ENCODE data around the gene BRIP1. TPM values are rescaled to one million over a fixed set of nuclear protein-coding genes. Genes with fewer than 3 reads are reported as not detected.
"Not testable (repeated sequence)": the region's sequence is repeated elsewhere in the genome, so short reads cannot be mapped to it uniquely, and the experiment has no call there.

BRIP1 gene
- total RNA-seq, 2 experiments from 2014 or later, result 20.1 TPM

- not testable (repeated sequence) for H3K9me3 Mint-ChIP-seq; H3K27ac Mint-ChIP-seq; ATAC-seq (ENCODE audit: low read depth)
These were observed 190.1 kb downstream of the BRIP1 start for GRCh38 chr17:61673019-61673897.

GRCh38 chr17:61672140-61672539, 191.2 kb downstream of the BRIP1 start:
- ATAC-seq (ENCODE audit: low read depth), result no peak
- POLR2A ChIA-PET, result no interaction called here
- H3K4me3 Mint-ChIP-seq, result no peak overlapping the region
- H3K9me3 Mint-ChIP-seq, result peaks cover 1% of the 10 kb centered on the region
- H3K4me1 Mint-ChIP-seq, result no peaks in the 10 kb centered on the region
- DNase-seq, result no peak
- H3K36me3 Mint-ChIP-seq, result no peaks in the 10 kb centered on the region
- no peak overlapping the region for H3K27ac Mint-ChIP-seq
- peaks cover 9% of the 10 kb centered on the region for H3K27me3 Mint-ChIP-seq

More at GRCh38 chr17:61673019-61673897, 190.1 kb downstream of the BRIP1 start:
- H3K4me1 Mint-ChIP-seq, POLR2A ChIA-PET, H3K27me3 Mint-ChIP-seq, H3K4me3 Mint-ChIP-seq, DNase-seq, H3K36me3 Mint-ChIP-seq: not testable (repeated sequence)

GRCh38 chr17:61670691-61671090, 192.6 kb downstream of the BRIP1 start:
- ATAC-seq (ENCODE audit: low read depth) (no peak), DNase-seq (no peak)
- H3K27ac Mint-ChIP-seq, result no peak overlapping the region
- H3K4me3 Mint-ChIP-seq, result no peak overlapping the region
- H3K27me3 Mint-ChIP-seq, result peaks cover 5% of the 10 kb centered on the region
- no peaks in the 10 kb centered on the region for H3K36me3 Mint-ChIP-seq
- H3K4me1 Mint-ChIP-seq, result no peaks in the 10 kb centered on the region
- H3K9me3 Mint-ChIP-seq, result peaks cover 1% of the 10 kb centered on the region
- POLR2A ChIA-PET, result no interaction called here

GRCh38 chr17:61669522-61669921, 193.8 kb downstream of the BRIP1 start:
- Mint-ChIP-seq H3K9me3 (peaks cover 2% of the 10 kb centered on the region), H3K4me3 (no peak overlapping the region), H3K27ac (no peak overlapping the region), H3K27me3 (peaks cover 6% of the 10 kb centered on the region), H3K36me3 (no peaks in the 10 kb centered on the region), H3K4me1 (no peaks in the 10 kb centered on the region)
- DNase-seq (no peak), ATAC-seq (ENCODE audit: low read depth) (no peak)
- POLR2A ChIA-PET, result no interaction called here

- H3K36me3 Mint-ChIP-seq, result no peaks in the 10 kb centered on the region
- peaks cover 14% of the 10 kb centered on the region for H3K27me3 Mint-ChIP-seq
- DNase-seq (no peak), ATAC-seq (ENCODE audit: low read depth) (no peak)
- H3K9me3 Mint-ChIP-seq, result peaks cover 2% of the 10 kb centered on the region
- H3K4me3 Mint-ChIP-seq, result no peak overlapping the region
- POLR2A ChIA-PET, result no interaction called here
- no peaks in the 10 kb centered on the region for H3K4me1 Mint-ChIP-seq
- no peak overlapping the region for H3K27ac Mint-ChIP-seq
These were observed 194.8 kb downstream of the BRIP1 start for GRCh38 chr17:61668486-61668885.

- H3K4me3 Mint-ChIP-seq; H3K36me3 Mint-ChIP-seq; H3K4me1 Mint-ChIP-seq; H3K27ac Mint-ChIP-seq; DNase-seq; ATAC-seq (ENCODE audit: low read depth); H3K9me3 Mint-ChIP-seq; POLR2A ChIA-PET: not testable (repeated sequence)
- peaks cover 22% of the 10 kb centered on the region for H3K27me3 Mint-ChIP-seq
These were observed 196.8 kb downstream of the BRIP1 start for GRCh38 chr17:61666406-61667088.

GRCh38 chr17:61663310-61663709, 200.0 kb downstream of the BRIP1 start:
- H3K36me3 Mint-ChIP-seq, result no peaks in the 10 kb centered on the region
- no peak for DNase-seq
- H3K27me3 Mint-ChIP-seq, result peaks cover 31% of the 10 kb centered on the region
- no peaks in the 10 kb centered on the region for H3K4me1 Mint-ChIP-seq
- POLR2A ChIA-PET, result no interaction called here
- no peak for ATAC-seq (ENCODE audit: low read depth)
- H3K9me3 Mint-ChIP-seq, result peaks cover 2% of the 10 kb centered on the region
- H3K4me3 Mint-ChIP-seq, result no peak overlapping the region
- no peak overlapping the region for H3K27ac Mint-ChIP-seq

DNA sequence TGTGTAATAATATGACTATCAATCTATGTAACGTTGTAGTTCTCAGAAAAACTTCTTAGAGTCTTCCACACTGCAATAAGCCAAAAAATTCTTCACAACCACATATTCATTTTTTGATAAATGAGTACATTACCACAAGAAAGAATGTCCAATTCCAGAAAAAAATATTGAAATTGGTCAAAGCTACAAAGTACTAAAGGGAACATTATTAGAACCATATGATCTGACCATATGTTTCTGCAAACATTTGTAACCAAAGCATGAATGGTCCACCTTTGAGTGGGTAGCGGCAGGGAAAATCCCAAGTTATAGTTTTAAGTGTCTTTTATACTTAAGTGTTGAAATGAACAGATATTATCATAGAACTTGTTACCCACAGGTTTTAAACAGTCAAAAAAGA, 200.6 kb downstream of the BRIP1 start:
- DNase-seq (no peak), ATAC-seq (ENCODE audit: low read depth) (no peak)
- POLR2A ChIA-PET, result no interaction called here
- Mint-ChIP-seq H3K27ac (no peak overlapping the region), H3K4me3 (no peak overlapping the region), H3K27me3 (peaks cover 36% of the 10 kb centered on the region), H3K36me3 (no peaks in the 10 kb centered on the region), H3K9me3 (peaks cover 2% of the 10 kb centered on the region), H3K4me1 (no peaks in the 10 kb centered on the region)

DNA sequence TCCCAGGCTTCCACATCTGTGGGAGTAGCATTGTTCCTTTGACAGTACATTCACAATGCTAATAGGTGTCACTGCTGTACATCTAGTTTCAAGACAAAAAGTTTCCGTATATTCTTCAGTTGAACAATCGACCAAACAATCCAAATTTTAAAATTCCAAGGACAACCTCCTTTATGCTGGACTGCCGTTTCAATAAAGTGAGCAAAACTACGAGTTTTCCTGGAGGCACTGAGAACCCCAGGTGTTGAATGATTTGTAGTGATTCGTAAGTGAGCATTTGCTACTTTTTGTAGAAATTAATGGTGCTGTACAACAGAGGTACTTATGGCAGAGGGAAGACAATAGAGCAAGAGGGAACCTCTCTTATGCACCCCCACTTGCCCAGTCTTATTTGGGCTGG, 201.1 kb downstream of the BRIP1 start:
- H3K36me3 Mint-ChIP-seq, result no peaks in the 10 kb centered on the region
- DNase-seq (no peak), ATAC-seq (ENCODE audit: low read depth) (no peak)
- POLR2A ChIA-PET, result no interaction called here
- H3K27ac Mint-ChIP-seq, result no peak overlapping the region
- H3K4me3 Mint-ChIP-seq, result no peak overlapping the region
- peaks cover 38% of the 10 kb centered on the region for H3K27me3 Mint-ChIP-seq
- H3K9me3 Mint-ChIP-seq, result peaks cover 2% of the 10 kb centered on the region
- no peaks in the 10 kb centered on the region for H3K4me1 Mint-ChIP-seq

GRCh38 chr17:61660746-61661485, 202.4 kb downstream of the BRIP1 start:
- POLR2A ChIA-PET, result no interaction called here
- H3K36me3 Mint-ChIP-seq, result no peaks in the 10 kb centered on the region

GRCh38 chr17:61659437-61659836, 203.9 kb downstream of the BRIP1 start:
- no peaks in the 10 kb centered on the region for H3K36me3 Mint-ChIP-seq
- no peak overlapping the region for H3K27ac Mint-ChIP-seq
- no peaks in the 10 kb centered on the region for H3K4me1 Mint-ChIP-seq
- H3K4me3 Mint-ChIP-seq, result no peak overlapping the region
- no peaks in the 10 kb centered on the region for H3K9me3 Mint-ChIP-seq
- ATAC-seq (ENCODE audit: low read depth) (no peak), DNase-seq (no peak)
- peaks cover 49% of the 10 kb centered on the region for H3K27me3 Mint-ChIP-seq
- POLR2A ChIA-PET, result interaction anchor here (0.6 kb wide), 1 partner anchor 261 kb away, joined by 6 read pairs; no protein-coding TSS in a partner anchor

More at GRCh38 chr17:61660746-61661485, 202.4 kb downstream of the BRIP1 start:
- ATAC-seq (ENCODE audit: low read depth) (no peak), DNase-seq (no peak)
- Mint-ChIP-seq H3K4me3 (no peak overlapping the region), H3K9me3 (peaks cover 2% of the 10 kb centered on the region), H3K27ac (no peak overlapping the region), H3K4me1 (no peaks in the 10 kb centered on the region), H3K27me3 (peaks cover 40% of the 10 kb centered on the region)

DNA sequence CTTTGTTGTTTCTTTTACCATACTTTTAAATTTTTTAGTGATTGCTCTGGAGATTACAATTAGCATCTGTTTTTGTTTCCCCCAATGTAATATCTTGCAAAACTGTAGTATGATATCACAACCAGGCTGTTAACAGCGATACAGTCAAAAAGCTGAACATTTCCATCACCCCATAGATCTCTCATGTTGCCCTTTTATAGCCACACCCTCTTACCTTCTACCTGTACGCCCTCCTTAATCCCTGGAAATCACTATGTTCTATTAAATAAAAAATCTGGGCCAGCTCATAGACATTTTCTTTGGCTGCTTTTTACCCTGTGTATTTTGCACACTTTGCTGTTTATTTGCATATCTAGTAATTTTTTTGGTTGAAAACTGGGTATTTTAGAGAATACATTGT, 205.1 kb downstream of the BRIP1 start:
- H3K4me1 Mint-ChIP-seq, result no peaks in the 10 kb centered on the region
- no peaks in the 10 kb centered on the region for H3K36me3 Mint-ChIP-seq
- POLR2A ChIA-PET, result no interaction called here
- DNase-seq, result no peak
- H3K27me3 Mint-ChIP-seq, result peaks cover 44% of the 10 kb centered on the region
- ATAC-seq (ENCODE audit: low read depth), result no peak
- H3K27ac Mint-ChIP-seq, result no peak overlapping the region
- H3K9me3 Mint-ChIP-seq, result peaks cover 3% of the 10 kb centered on the region
- H3K4me3 Mint-ChIP-seq, result no peak overlapping the region

- Mint-ChIP-seq H3K36me3 (no peaks in the 10 kb centered on the region), H3K4me3 (no peak overlapping the region), H3K4me1 (no peaks in the 10 kb centered on the region), H3K27me3 (peaks cover 45% of the 10 kb centered on the region), H3K27ac (no peak overlapping the region), H3K9me3 (peaks cover 4% of the 10 kb centered on the region)
- ATAC-seq (ENCODE audit: low read depth) (no peak), DNase-seq (no peak)
- POLR2A ChIA-PET, result no interaction called here
These were observed 206.0 kb downstream of the BRIP1 start for GRCh38 chr17:61657338-61657737.
